Loucy (cell line): ENCODE measurements around the gene SOX8.

Experiments used
- CTCF ChIP-seq: fragments of 200-600 bp; sonication (generic); conservative IDR thresholded peaks from 2 replicates; pipeline ENCODE4 v1.5.1; 2014; ENCODE audit warnings: mild to moderate bottlenecking, antibody characterized with exemption, low read length
- EZH2phosphoT487 ChIP-seq: fragments of 200-600 bp; IDR thresholded peaks from 2 replicates; pipeline ENCODE4 v1.6.1; 2018; ENCODE audit warnings: antibody characterized with exemption, mild to moderate bottlenecking, moderate library complexity, borderline replicate concordance

DNA sequence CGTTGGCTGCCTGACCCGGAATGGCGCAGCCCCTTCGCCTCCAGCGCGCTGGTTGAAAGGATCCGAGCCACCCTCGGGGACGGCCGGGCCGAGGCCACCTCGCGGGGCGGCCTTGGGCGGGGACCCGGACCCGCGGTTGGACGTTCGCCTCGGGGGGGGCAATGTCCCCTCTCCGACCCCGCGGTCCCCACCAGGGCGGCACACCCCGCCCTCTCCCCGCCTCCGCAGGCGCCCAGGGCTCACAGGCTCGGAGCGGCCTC is 1.0 kb upstream of the SOX8 start:
- no peak for TF ChIP-seq CTCF
- no peak for TF ChIP-seq EZH2phosphoT487
